Measurements from ENCODE around the gene DHX58. TPM values are rescaled to one million over a fixed set of nuclear protein-coding genes. Genes with fewer than 3 reads are reported as not detected.

Gene DHX58
- total RNA-seq, 1 donor from 2014 or later = 2.3 TPM

- Mint-ChIP-seq H3K9me3 (ENCODE audit: unreplicated experiment) (no peaks in the 10 kb centered on the region), H3K4me3 (ENCODE audit: unreplicated experiment) (no peak overlapping the region), H3K36me3 (ENCODE audit: unreplicated experiment) (peaks cover 14% of the 10 kb centered on the region), H3K27me3 (ENCODE audit: unreplicated experiment) (no peaks in the 10 kb centered on the region), H3K4me1 (ENCODE audit: unreplicated experiment) (peaks cover 30% of the 10 kb centered on the region), H3K27ac (ENCODE audit: unreplicated experiment) (peak overlapping the region; percentile 63)
- TF ChIP-seq, protein P1, sequence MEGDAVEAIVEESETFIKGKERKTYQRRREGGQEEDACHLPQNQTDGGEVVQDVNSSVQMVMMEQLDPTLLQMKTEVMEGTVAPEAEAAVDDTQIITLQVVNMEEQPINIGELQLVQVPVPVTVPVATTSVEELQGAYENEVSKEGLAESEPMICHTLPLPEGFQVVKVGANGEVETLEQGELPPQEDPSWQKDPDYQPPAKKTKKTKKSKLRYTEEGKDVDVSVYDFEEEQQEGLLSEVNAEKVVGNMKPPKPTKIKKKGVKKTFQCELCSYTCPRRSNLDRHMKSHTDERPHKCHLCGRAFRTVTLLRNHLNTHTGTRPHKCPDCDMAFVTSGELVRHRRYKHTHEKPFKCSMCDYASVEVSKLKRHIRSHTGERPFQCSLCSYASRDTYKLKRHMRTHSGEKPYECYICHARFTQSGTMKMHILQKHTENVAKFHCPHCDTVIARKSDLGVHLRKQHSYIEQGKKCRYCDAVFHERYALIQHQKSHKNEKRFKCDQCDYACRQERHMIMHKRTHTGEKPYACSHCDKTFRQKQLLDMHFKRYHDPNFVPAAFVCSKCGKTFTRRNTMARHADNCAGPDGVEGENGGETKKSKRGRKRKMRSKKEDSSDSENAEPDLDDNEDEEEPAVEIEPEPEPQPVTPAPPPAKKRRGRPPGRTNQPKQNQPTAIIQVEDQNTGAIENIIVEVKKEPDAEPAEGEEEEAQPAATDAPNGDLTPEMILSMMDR (IDR thresholded peaks at IDR 0.05) = no peak
- DNase-seq (ENCODE audit: extremely low spot score, unreplicated experiment) = no peak
These were observed 21.0 kb upstream of the DHX58 start for GRCh38 chr17:42133461-42134041.

GRCh38 chr17:42132941-42133340 lies 20.4 kb upstream of the DHX58 start:
- H3K4me1 Mint-ChIP-seq (ENCODE audit: unreplicated experiment) = peaks cover 30% of the 10 kb centered on the region
- no peaks in the 10 kb centered on the region for H3K27me3 Mint-ChIP-seq (ENCODE audit: unreplicated experiment)
- peaks cover 20% of the 10 kb centered on the region for H3K36me3 Mint-ChIP-seq (ENCODE audit: unreplicated experiment)
- DNase-seq (ENCODE audit: extremely low spot score, unreplicated experiment) = no peak
- no peak overlapping the region for H3K4me3 Mint-ChIP-seq (ENCODE audit: unreplicated experiment)
- H3K27ac Mint-ChIP-seq (ENCODE audit: unreplicated experiment) = peak overlapping the region; percentile 63
- no peaks in the 10 kb centered on the region for H3K9me3 Mint-ChIP-seq (ENCODE audit: unreplicated experiment)
- TF ChIP-seq, protein P1 (IDR thresholded peaks at IDR 0.05) = no peak

- no peaks in the 10 kb centered on the region for H3K9me3 Mint-ChIP-seq (ENCODE audit: unreplicated experiment)
- H3K36me3 Mint-ChIP-seq (ENCODE audit: unreplicated experiment) = peaks cover 23% of the 10 kb centered on the region
- no peaks in the 10 kb centered on the region for H3K27me3 Mint-ChIP-seq (ENCODE audit: unreplicated experiment)
- peaks cover 30% of the 10 kb centered on the region for H3K4me1 Mint-ChIP-seq (ENCODE audit: unreplicated experiment)
- no peak overlapping the region for H3K4me3 Mint-ChIP-seq (ENCODE audit: unreplicated experiment)
- no peak overlapping the region for H3K27ac Mint-ChIP-seq (ENCODE audit: unreplicated experiment)
- no peak for DNase-seq (ENCODE audit: extremely low spot score, unreplicated experiment)
- TF ChIP-seq, protein P1 (IDR thresholded peaks at IDR 0.05) = no peak
These were observed 19.5 kb upstream of the DHX58 start for GRCh38 chr17:42131981-42132432.

GRCh38 chr17:42131232-42131631 lies 18.7 kb upstream of the DHX58 start:
- Mint-ChIP-seq H3K27me3 (ENCODE audit: unreplicated experiment) (no peaks in the 10 kb centered on the region), H3K9me3 (ENCODE audit: unreplicated experiment) (no peaks in the 10 kb centered on the region), H3K4me1 (ENCODE audit: unreplicated experiment) (peaks cover 27% of the 10 kb centered on the region), H3K36me3 (ENCODE audit: unreplicated experiment) (peaks cover 27% of the 10 kb centered on the region), H3K27ac (ENCODE audit: unreplicated experiment) (no peak overlapping the region), H3K4me3 (ENCODE audit: unreplicated experiment) (no peak overlapping the region)
- TF ChIP-seq, protein P1 (IDR thresholded peaks at IDR 0.05) = no peak
- no peak for DNase-seq (ENCODE audit: extremely low spot score, unreplicated experiment)

GRCh38 chr17:42130310-42130936 lies 17.9 kb upstream of the DHX58 start:
- H3K27me3 Mint-ChIP-seq (ENCODE audit: unreplicated experiment) = no peaks in the 10 kb centered on the region
- H3K4me1 Mint-ChIP-seq (ENCODE audit: unreplicated experiment) = peaks cover 19% of the 10 kb centered on the region
- no peaks in the 10 kb centered on the region for H3K9me3 Mint-ChIP-seq (ENCODE audit: unreplicated experiment)
- H3K4me3 Mint-ChIP-seq (ENCODE audit: unreplicated experiment) = no peak overlapping the region
- H3K27ac Mint-ChIP-seq (ENCODE audit: unreplicated experiment) = no peak overlapping the region
- H3K36me3 Mint-ChIP-seq (ENCODE audit: unreplicated experiment) = peaks cover 25% of the 10 kb centered on the region
- no peak for DNase-seq (ENCODE audit: extremely low spot score, unreplicated experiment)
- TF ChIP-seq, protein P1 (IDR thresholded peaks at IDR 0.05) = no peak

All from osteocyte (in vitro differentiated cells).